Measurements from ENCODE around the gene CFAP77.

DNA sequence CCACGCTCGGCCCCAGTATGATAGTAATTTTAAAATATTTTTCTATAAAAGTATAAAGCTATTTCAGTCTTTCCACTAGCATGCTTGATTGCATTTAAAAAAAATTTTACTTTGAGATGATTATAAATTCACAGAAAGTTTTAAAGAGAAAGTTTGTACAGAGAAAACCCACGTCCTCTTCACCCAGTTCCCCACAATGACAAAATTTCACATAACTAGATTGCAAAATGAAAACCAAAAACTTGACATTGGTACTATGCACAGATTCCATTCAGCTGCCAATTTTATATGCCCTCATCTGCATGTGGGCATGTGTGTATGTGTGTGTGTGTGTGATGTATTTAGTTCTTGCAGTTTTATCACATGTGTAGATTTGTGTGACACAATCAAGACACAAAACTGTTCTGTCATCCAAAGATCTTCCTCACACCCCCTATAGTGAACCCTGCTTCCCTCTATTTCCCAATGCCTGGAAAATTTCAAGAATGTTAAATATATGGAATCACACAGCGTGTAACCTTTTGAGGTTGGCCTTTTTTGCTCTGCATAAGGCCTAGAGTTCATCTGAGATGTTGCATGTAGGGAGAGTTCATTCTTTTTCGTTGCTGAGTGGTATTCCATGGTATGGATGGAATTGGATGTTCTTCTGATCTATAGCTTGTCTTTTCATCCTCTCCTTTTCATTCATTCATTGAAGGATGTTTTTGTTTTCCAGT, 115.5 kb downstream of the CFAP77 start:
- TF ChIP-seq, protein P1, sequence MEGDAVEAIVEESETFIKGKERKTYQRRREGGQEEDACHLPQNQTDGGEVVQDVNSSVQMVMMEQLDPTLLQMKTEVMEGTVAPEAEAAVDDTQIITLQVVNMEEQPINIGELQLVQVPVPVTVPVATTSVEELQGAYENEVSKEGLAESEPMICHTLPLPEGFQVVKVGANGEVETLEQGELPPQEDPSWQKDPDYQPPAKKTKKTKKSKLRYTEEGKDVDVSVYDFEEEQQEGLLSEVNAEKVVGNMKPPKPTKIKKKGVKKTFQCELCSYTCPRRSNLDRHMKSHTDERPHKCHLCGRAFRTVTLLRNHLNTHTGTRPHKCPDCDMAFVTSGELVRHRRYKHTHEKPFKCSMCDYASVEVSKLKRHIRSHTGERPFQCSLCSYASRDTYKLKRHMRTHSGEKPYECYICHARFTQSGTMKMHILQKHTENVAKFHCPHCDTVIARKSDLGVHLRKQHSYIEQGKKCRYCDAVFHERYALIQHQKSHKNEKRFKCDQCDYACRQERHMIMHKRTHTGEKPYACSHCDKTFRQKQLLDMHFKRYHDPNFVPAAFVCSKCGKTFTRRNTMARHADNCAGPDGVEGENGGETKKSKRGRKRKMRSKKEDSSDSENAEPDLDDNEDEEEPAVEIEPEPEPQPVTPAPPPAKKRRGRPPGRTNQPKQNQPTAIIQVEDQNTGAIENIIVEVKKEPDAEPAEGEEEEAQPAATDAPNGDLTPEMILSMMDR (IDR thresholded peaks at IDR 0.05) = no peak
- no peak for TF ChIP-seq ZFX (IDR thresholded peaks at IDR 0.05; ENCODE audit: borderline replicate concordance)

All from 22Rv1 (cell line).